Measurements from ENCODE around the gene MAMSTR. TPM values are rescaled to one million over a fixed set of nuclear protein-coding genes. Genes with fewer than 3 reads are reported as not detected.

The MAMSTR gene
- total and polyA plus RNA-seq, 9 of the 15 experiments (the other 6 are each of a cell fraction or from before 2014, with no cell fraction given): 0.08 to 1.00 (median 0.40) TPM; not detected in 1

GRCh38 chr19:48724796-48725753 is 5.5 kb upstream of the MAMSTR start (continued):
- TF ChIP-seq HDAC1 (IDR thresholded peaks at IDR 0.05) (peak in 1 of 2 experiments; percentile 17; a peak in 1 of 4 replicates), FOS (IDR thresholded peaks at IDR 0.05; ENCODE audit: extremely low read depth, insufficient read length) (no peak), CXXC5 (CRISPR knock-in tag; IDR thresholded peaks at IDR 0.05) (0 out of 2 replicates have a peak, but pooled peaks have one; percentile 19), TCF7 (IDR thresholded peaks at IDR 0.05; ENCODE audit: borderline replicate concordance) (no peak), RCOR1 (IDR thresholded peaks at IDR 0.05; ENCODE audit: borderline replicate concordance in 1 of 2, low read depth in 2 of 2, low read length in 2 of 2) (no peak), PML (IDR thresholded peaks at IDR 0.05; ENCODE audit: low read length) (peak; percentile 48; the same call in 1 of the 2 replicates), GABPB1 (CRISPR knock-in tag; IDR thresholded peaks at IDR 0.05) (peak; percentile 80), ZNF318 (IDR thresholded peaks at IDR 0.05; ENCODE audit: borderline replicate concordance in 1 of 2, low read depth in 1 of 2) (peak in 1 of 2 experiments; percentile 42; a peak in 1 of 4 replicates), STAT6 (CRISPR knock-in tag; IDR thresholded peaks at IDR 0.05) (no peak), GABPA (tag; conservative IDR thresholded peaks at IDR 0.05; ENCODE audit: low read depth) (peak; percentile 93)

Measured in K562 (cell line).